ENCODE measurements around the gene STOML3.

DNA sequence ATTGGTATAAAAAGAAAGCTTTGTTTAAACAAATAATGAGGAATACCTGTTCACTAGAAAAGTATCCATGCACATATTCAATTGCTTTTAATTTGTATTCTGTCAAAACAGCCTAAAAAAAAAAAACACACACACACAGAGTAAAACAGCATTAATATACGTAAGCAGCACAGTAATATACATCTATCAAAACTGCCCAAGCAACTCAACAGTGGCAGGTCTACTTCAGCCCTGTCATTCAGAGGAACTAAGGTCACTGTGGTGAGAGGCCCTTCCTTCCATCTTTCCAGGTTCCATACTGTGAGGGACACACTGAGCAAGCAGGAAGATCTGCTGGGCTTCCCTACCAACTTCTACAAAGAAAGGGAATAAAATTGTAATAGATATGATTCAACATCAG lies 43.5 kb upstream of the STOML3 start:
- TF ChIP-seq, protein P1, sequence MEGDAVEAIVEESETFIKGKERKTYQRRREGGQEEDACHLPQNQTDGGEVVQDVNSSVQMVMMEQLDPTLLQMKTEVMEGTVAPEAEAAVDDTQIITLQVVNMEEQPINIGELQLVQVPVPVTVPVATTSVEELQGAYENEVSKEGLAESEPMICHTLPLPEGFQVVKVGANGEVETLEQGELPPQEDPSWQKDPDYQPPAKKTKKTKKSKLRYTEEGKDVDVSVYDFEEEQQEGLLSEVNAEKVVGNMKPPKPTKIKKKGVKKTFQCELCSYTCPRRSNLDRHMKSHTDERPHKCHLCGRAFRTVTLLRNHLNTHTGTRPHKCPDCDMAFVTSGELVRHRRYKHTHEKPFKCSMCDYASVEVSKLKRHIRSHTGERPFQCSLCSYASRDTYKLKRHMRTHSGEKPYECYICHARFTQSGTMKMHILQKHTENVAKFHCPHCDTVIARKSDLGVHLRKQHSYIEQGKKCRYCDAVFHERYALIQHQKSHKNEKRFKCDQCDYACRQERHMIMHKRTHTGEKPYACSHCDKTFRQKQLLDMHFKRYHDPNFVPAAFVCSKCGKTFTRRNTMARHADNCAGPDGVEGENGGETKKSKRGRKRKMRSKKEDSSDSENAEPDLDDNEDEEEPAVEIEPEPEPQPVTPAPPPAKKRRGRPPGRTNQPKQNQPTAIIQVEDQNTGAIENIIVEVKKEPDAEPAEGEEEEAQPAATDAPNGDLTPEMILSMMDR (conservative IDR thresholded peaks at IDR 0.05) = no peak
- no peak for TF ChIP-seq ZFX (IDR thresholded peaks at IDR 0.05)
